BE2C (cell line): ENCODE results near the gene GOLGA8S.
"Not testable (repeated sequence)": the region's sequence is repeated elsewhere in the genome, so short reads cannot be mapped to it uniquely, and the experiment has no call there.

Experiments used
- DNase-seq: peaks from one replicate; pipeline ENCODE4 v3.0.0-alpha.2; 2020
- H3K27me3 ChIP-seq: fragments of 250-450 bp; sonication (Bioruptor Pico); 2 replicates; pipeline ENCODE4 v1.5.1; 2020; ENCODE audit warnings: mild to moderate bottlenecking
- H3K36me3 ChIP-seq: fragments of 250-450 bp; sonication (Bioruptor Pico); 2 replicates; pipeline ENCODE4 v1.5.1; 2020; ENCODE audit warnings: mild to moderate bottlenecking
- H3K4me1 ChIP-seq: fragments of 250-450 bp; sonication (Bioruptor Pico); 2 replicates; pipeline ENCODE4 v1.5.1; 2020
- H3K4me3 ChIP-seq: 2 replicates; pipeline ENCODE4 v1.5.1; 2011; ENCODE audit warnings: low read depth, low read length
- H3K9me3 ChIP-seq: fragments of 250-450 bp; sonication (Bioruptor Pico); 2 replicates; pipeline ENCODE4 v1.5.1; 2020
- TF ChIP-seq, protein P1 (sequence below): IDR thresholded peaks from 2 replicates; pipeline ENCODE4 v1.5.1; 2012; ENCODE audit warnings: mild to moderate bottlenecking, low read depth, low read length

The GOLGA8S gene

DNA sequence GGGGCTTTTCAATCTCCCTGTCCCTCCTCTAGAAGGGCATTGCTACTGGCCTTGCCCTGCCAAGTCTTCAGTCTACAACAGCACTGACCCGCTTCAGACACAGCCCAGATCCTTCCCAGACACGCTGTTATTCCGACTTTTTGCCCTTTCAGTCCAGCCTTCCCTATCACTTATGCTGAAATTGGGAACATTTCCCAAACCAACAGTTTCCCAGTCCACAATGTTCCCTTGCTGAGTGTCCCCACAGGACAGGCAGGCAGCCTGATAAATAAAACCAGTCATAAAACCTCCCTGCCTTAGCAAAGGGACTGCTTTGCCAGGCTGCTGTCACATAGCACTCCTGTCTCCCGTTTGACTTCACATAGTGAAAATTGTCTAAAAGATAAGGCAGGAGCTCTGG, 49.0 kb downstream of the GOLGA8S start:
- TF ChIP-seq, protein P1, sequence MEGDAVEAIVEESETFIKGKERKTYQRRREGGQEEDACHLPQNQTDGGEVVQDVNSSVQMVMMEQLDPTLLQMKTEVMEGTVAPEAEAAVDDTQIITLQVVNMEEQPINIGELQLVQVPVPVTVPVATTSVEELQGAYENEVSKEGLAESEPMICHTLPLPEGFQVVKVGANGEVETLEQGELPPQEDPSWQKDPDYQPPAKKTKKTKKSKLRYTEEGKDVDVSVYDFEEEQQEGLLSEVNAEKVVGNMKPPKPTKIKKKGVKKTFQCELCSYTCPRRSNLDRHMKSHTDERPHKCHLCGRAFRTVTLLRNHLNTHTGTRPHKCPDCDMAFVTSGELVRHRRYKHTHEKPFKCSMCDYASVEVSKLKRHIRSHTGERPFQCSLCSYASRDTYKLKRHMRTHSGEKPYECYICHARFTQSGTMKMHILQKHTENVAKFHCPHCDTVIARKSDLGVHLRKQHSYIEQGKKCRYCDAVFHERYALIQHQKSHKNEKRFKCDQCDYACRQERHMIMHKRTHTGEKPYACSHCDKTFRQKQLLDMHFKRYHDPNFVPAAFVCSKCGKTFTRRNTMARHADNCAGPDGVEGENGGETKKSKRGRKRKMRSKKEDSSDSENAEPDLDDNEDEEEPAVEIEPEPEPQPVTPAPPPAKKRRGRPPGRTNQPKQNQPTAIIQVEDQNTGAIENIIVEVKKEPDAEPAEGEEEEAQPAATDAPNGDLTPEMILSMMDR, result no peak
- Histone ChIP-seq H3K4me1 (no peaks in the 10 kb centered on the region), H3K27me3 (no peaks in the 10 kb centered on the region), H3K36me3 (no peaks in the 10 kb centered on the region), H3K9me3 (no peaks in the 10 kb centered on the region), H3K4me3 (no peak overlapping the region)
- no peak for DNase-seq

- Histone ChIP-seq H3K4me3 (no peak overlapping the region), H3K36me3 (no peaks in the 10 kb centered on the region), H3K4me1 (no peaks in the 10 kb centered on the region), H3K27me3 (no peaks in the 10 kb centered on the region), H3K9me3 (no peaks in the 10 kb centered on the region)
- TF ChIP-seq, protein P1, result no peak
- DNase-seq, result no peak
Observed at GRCh38 chr15:23411841-23412240, 57.3 kb downstream of the GOLGA8S start.

GRCh38 chr15:23412881-23413600, 58.5 kb downstream of the GOLGA8S start:
- H3K27me3 ChIP-seq, H3K9me3 ChIP-seq, H3K4me3 ChIP-seq, DNase-seq, H3K4me1 ChIP-seq, H3K36me3 ChIP-seq: not testable (repeated sequence)
